Fibroblast of pulmonary artery (primary cell): Measurements from ENCODE around the gene NRSN2.
"Not testable (repeated sequence)": the region's sequence is repeated elsewhere in the genome, so short reads cannot be mapped to it uniquely, and the experiment has no call there.

Experiments
- DNase-seq: peaks from one replicate; pipeline ENCODE4 v3.0.0-alpha.2; 2010; ENCODE audit warnings: low read depth
- H3K4me3 ChIP-seq: replicated peaks from 2 replicates; pipeline ENCODE4 v1.5.1; 2011; ENCODE audit warnings: low read depth, mild to moderate bottlenecking, control low read depth, low read length, moderate library complexity
- TF ChIP-seq, protein P1 (sequence below): IDR thresholded peaks from 2 replicates; pipeline ENCODE4 v1.5.1; 2011; ENCODE audit warnings: mild to moderate bottlenecking, control low read depth, low read length, inconsistent platforms; ENCODE audit errors: missing control alignments

The NRSN2 gene

DNA sequence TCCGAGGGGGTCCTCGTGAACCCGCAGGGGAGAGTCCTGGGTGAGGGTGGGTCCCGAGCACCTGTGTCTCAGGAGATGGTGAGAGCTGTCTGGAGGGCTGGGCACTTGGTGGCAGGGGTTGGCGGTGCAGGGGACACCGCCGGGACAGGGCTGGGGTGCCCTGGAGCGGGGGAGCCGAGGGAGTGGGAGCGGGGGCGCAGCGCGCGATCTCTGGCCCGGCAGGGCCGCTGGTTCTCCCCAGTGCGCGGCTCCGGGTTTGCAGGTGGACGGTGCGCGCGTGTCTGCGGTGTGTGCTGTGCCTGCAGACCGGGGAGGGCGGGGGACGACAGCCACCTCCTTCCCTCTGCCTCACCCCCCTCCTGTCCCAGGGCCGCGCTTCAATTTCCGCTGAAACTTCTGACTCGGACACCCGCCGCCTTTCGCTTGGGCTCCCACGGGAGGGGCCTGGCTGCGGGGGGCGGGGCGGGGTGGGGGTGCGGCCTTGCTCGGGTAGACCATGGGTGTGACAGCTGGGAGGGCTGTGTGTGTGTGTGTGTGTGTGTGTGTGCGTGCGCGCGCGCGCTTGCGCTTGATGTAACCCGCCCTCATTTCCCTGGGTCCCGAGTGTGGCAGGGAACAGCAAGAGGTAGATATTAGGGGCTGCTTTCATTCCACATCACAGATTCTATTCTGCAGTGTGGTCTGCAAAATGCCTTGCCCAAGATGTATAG, 34.8 kb downstream of the NRSN2 start:
- DNase-seq: peak; percentile 78
- TF ChIP-seq, protein P1, sequence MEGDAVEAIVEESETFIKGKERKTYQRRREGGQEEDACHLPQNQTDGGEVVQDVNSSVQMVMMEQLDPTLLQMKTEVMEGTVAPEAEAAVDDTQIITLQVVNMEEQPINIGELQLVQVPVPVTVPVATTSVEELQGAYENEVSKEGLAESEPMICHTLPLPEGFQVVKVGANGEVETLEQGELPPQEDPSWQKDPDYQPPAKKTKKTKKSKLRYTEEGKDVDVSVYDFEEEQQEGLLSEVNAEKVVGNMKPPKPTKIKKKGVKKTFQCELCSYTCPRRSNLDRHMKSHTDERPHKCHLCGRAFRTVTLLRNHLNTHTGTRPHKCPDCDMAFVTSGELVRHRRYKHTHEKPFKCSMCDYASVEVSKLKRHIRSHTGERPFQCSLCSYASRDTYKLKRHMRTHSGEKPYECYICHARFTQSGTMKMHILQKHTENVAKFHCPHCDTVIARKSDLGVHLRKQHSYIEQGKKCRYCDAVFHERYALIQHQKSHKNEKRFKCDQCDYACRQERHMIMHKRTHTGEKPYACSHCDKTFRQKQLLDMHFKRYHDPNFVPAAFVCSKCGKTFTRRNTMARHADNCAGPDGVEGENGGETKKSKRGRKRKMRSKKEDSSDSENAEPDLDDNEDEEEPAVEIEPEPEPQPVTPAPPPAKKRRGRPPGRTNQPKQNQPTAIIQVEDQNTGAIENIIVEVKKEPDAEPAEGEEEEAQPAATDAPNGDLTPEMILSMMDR: no peak

DNA sequence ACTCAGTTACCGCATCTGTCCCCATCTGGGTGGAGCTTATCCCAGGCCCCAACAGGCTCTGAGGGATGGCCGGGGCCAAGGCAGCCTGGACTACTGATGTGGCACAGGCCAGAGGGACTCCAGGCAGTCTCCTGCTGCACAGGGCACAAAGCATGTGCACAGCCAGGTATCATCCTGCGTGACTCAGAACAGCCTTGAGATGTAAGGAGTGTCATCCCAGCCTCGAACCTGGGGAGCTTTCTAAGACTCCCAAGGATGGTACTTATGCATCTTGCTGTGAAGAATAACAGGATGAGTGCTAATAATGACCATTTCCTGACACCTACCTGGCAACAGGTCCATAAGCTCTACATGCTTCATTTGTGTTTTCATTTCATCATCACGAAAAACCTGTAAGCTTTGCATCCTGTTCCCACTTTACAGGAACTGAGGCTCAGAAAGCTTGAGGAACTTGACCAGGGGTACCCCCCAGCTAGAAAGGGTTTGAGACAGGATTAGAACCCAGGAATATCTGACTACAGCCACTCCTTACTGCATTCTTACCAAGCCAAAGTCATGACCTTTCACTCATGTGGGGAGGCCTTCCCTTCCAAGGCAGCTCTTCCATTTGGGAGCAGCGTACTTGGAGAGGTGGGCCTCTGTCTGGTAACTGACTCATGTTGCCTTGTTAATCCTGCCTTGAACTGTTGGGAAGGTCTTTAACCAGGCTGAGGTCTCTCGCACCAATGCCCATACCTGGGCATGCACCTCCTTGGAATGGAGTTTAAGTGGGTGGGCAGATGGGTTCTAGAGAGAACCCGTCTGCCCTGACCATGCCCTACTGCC, 35.6 kb downstream of the NRSN2 start:
- DNase-seq: no peak
- H3K4me3 ChIP-seq: peak overlapping the region; percentile 67
- TF ChIP-seq, protein P1: no peak

More for the DNA sequence above, 34.8 kb downstream of the NRSN2 start:
- peak overlapping the region; percentile 67 for H3K4me3 ChIP-seq

DNA sequence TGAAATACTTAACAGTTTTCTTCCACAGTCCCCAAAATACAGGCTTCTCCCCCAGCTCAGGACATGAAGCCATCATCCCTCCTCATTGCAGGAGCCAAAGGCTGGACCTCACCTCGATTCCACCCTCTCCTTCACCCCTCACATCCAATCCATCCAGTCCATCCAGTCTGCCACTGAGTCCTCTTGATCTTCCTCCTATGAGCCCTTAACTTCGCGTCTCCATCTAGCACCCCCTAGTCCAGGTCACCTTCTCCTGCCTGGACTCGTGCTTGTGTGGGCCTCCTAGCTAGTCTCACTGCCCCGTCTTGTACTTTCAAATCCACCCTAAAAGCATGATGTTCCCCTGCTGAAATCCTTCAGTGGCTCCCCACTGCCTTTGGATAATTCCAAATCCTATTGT, 37.0 kb downstream of the NRSN2 start:
- H3K4me3 ChIP-seq: no peak overlapping the region
- no peak for DNase-seq
- TF ChIP-seq, protein P1: no peak

DNA sequence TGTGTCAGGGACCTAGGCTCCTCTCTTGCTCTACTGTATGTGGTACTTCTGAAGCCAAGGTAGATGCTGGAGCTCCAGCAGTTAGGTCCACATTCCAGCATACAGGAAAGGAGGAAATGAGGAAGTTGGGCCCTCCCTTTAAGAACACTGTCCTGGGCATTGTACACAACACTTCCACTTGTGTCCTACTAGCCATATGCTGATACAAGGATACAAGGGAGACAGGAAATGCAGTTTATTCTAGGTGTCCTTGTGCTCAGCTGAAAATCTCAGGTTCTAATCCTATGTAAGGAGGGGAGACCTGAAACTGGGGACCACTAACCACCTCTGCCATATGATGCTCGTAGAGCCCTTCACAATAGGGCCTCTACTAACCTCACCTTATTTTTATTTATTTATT, 37.8 kb downstream of the NRSN2 start:
- DNase-seq: no peak
- no peak overlapping the region for H3K4me3 ChIP-seq

DNA sequence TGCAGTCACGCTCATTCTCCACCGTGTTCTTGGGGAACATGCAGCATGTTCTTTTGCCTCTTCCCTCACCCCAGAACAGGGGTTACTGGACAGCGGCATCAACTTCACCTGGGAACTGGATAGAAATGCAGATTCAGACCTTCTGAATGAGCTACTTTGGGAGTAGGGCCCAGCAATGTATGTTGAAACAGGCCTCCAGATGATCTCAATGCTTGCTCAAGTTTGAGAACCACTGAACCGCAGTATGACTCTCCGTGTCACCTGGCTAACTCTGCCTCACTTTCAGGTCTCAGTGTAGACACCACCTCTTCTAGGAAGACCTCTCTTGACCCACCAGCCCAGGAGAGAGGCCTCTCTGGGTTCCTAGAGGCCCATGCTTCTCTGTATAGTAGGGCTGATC, 38.5 kb downstream of the NRSN2 start:
- no peak overlapping the region for H3K4me3 ChIP-seq
- TF ChIP-seq, protein P1: no peak
- DNase-seq: no peak

More for the DNA sequence above, 37.8 kb downstream of the NRSN2 start:
- TF ChIP-seq, protein P1: no peak

DNA sequence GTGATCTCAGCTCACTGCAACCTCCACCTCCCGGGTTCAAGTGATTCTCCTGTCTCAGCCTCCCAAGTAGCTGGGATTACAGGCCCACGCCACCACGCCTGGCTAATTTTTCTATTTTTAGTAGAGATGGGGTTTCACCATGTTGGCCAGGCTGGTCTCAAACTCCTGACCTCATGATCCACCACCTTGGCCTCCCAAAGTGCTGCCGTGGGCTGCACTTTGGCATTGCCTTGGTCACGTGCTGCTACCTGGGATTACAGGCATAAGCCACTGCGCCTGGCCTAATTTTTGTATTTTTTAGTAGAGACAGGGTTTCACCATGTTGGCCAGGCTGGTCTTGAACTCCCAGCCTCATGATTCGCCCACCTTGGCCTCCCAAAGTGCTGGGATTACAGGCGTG, 39.7 kb downstream of the NRSN2 start:
- H3K4me3 ChIP-seq, DNase-seq: not testable (repeated sequence)

DNA sequence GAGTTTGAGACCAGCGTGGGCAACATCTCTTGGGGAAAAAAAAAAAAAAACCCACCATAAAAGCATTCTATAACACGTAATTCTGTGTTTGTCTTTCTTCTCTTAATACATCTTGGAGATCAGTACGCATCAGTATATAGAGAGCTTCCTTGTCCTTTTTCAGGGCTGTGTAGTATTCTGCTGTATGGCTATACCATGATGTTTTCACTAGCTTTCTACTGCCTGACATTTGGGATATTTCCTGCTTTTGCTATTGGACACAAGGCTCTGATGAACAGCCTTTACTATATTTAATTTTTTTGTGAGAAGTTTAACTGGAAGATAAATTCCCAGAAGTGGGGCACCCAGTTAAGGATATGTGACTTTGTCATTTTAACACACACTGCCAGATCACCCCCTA, 40.6 kb downstream of the NRSN2 start:
- DNase-seq: no peak
- TF ChIP-seq, protein P1: no peak
- H3K4me3 ChIP-seq: no peak overlapping the region
